ENCODE measurements around the gene EPHA2. TPM values are rescaled to one million over a fixed set of nuclear protein-coding genes. Genes with fewer than 3 reads are reported as not detected.

Gene EPHA2
- total and polyA plus RNA-seq, 4 donors, result 2.4 to 5.0 (median 4.0) TPM

GRCh38 chr1:16116625-16117024 lies 39.2 kb downstream of the EPHA2 start:
- 72% methylated on average over 5 of the region's 8 CpGs for WGBS (ENCODE audit: insufficient coverage)
- H3K27ac ChIP-seq (ENCODE audit: low read depth, low read length), result peak overlapping the region; percentile 83
- H3K27me3 ChIP-seq (ENCODE audit: control insufficient read depth, insufficient read depth, low read length), result no peaks in the 10 kb centered on the region
- no peaks in the 10 kb centered on the region for H3K36me3 ChIP-seq (ENCODE audit: control insufficient read depth, insufficient read depth, low read length)
- H3K9me3 ChIP-seq (ENCODE audit: control insufficient read depth, insufficient read depth, low read length), result no peaks in the 10 kb centered on the region
- peaks cover 59% of the 10 kb centered on the region for H3K4me1 ChIP-seq (ENCODE audit: control insufficient read depth, insufficient read depth, low read length)
- no peak for DNase-seq (ENCODE audit: low read depth in 4 of 6, low spot score in 6 of 6)
- no peak overlapping the region for H3K4me3 ChIP-seq (ENCODE audit: low read depth, low read length)

DNA sequence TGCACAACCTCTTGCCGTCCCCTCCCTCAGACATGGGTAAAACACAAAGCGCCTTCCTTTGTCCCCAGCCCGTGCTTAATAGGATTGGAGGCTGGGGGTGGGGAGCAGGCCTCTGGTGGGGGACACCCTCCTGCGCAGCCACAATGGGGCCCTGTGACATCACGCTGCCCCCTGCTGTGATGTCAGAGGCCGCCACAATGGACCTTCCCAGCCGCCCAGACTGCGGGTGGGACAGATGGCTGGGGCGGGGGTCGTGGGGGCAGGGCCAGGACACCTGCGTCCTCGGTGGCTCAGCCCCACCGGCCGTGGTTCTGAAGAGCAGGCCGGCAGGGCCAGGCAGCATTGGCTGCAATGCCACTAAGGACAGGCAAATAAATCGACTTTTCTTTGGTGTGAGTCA lies 39.9 kb downstream of the EPHA2 start:
- H3K36me3 ChIP-seq (ENCODE audit: control insufficient read depth, insufficient read depth, low read length), result no peaks in the 10 kb centered on the region
- H3K27ac ChIP-seq (ENCODE audit: low read depth, low read length), result peak overlapping the region; percentile 83
- H3K9me3 ChIP-seq (ENCODE audit: control insufficient read depth, insufficient read depth, low read length), result no peaks in the 10 kb centered on the region
- peak in 1 of 6 donors; percentile 16 for DNase-seq (ENCODE audit: low read depth in 4 of 6, low spot score in 6 of 6)
- no peak overlapping the region for H3K4me3 ChIP-seq (ENCODE audit: low read depth, low read length)
- WGBS (ENCODE audit: insufficient coverage), result 30% methylated on average over 14 of the region's 16 CpGs
- H3K4me1 ChIP-seq (ENCODE audit: control insufficient read depth, insufficient read depth, low read length), result peaks cover 65% of the 10 kb centered on the region
- no peaks in the 10 kb centered on the region for H3K27me3 ChIP-seq (ENCODE audit: control insufficient read depth, insufficient read depth, low read length)

GRCh38 chr1:16115468-16115983 lies 40.3 kb downstream of the EPHA2 start:
- H3K27me3 ChIP-seq (ENCODE audit: control insufficient read depth, insufficient read depth, low read length), result no peaks in the 10 kb centered on the region
- no peaks in the 10 kb centered on the region for H3K36me3 ChIP-seq (ENCODE audit: control insufficient read depth, insufficient read depth, low read length)
- WGBS (ENCODE audit: insufficient coverage), result 18% methylated on average over 3 of the region's 6 CpGs
- H3K9me3 ChIP-seq (ENCODE audit: control insufficient read depth, insufficient read depth, low read length), result no peaks in the 10 kb centered on the region
- H3K4me3 ChIP-seq (ENCODE audit: low read depth, low read length), result no peak overlapping the region
- DNase-seq (ENCODE audit: low read depth in 4 of 6, low spot score in 6 of 6), result no peak
- peaks cover 69% of the 10 kb centered on the region for H3K4me1 ChIP-seq (ENCODE audit: control insufficient read depth, insufficient read depth, low read length)
- H3K27ac ChIP-seq (ENCODE audit: low read depth, low read length), result peak overlapping the region; percentile 83

- DNase-seq (ENCODE audit: low read depth in 4 of 6, low spot score in 6 of 6), result peak in 5 of 6 donors; percentile 13 to 81 (median 45)
- Histone ChIP-seq H3K36me3 (ENCODE audit: control insufficient read depth, insufficient read depth, low read length) (no peaks in the 10 kb centered on the region), H3K27me3 (ENCODE audit: control insufficient read depth, insufficient read depth, low read length) (no peaks in the 10 kb centered on the region), H3K4me1 (ENCODE audit: control insufficient read depth, insufficient read depth, low read length) (peaks cover 63% of the 10 kb centered on the region), H3K4me3 (ENCODE audit: low read depth, low read length) (no peak overlapping the region), H3K27ac (ENCODE audit: low read depth, low read length) (peak overlapping the region; percentile 83), H3K9me3 (ENCODE audit: control insufficient read depth, insufficient read depth, low read length) (no peaks in the 10 kb centered on the region)
- WGBS (ENCODE audit: insufficient coverage), result 50% methylated on average over 17 of the region's 23 CpGs
Measured at GRCh38 chr1:16114527-16115467, 41.1 kb downstream of the EPHA2 start.

DNA sequence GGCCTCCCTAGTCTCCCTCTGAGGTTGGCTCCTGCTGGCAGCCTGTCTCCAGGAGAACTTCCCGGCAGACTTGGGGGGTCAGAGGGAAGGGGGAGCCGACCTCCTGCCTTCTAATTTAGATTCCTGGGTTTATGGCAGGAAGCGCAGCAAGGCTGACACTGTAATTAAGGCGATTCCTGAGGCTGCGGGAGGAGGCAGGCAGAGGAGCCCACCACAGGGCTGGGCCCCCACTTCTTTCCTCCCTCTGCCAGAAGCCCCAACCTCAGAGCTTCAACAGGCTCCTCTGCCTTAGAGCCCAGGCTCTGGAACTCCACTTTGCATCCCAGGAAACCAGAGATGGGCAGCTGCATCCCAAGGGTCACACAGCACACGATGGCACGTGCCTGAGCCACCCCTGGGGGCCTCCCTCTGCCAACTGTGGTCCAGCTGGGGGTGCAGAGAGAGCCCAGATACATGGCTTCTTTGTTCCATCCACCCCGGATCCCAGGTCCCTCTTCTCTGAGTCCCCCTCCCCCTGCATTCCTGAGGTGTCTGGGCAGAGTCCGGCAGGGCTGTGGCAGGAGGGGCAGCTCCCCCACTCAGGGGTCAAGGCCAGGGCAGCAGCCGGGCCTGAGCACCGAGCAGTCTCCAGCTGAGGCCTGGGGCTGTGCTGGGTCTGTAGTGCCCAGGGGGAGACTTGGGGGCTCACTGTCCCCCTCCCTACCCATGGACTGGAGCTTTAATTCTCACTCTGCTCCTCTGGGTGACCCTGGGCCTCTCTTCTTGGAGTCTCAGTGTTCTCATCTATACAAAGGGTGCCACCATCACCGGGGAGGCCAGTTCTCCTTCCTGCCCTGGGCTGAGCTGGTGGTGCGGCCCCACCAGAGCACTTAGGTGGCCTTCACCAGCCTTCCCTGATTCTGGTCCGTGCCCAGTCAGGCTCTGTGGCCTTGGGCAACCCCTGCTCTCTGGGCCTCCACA lies 43.0 kb downstream of the EPHA2 start:
- H3K9me3 ChIP-seq (ENCODE audit: control insufficient read depth, insufficient read depth, low read length), result peaks cover 4% of the 10 kb centered on the region
- 56% methylated on average over 11 of the region's 14 CpGs for WGBS (ENCODE audit: insufficient coverage)
- H3K36me3 ChIP-seq (ENCODE audit: control insufficient read depth, insufficient read depth, low read length), result no peaks in the 10 kb centered on the region
- DNase-seq (ENCODE audit: low read depth in 4 of 6, low spot score in 6 of 6), result no peak
- H3K4me3 ChIP-seq (ENCODE audit: low read depth, low read length), result no peak overlapping the region
- H3K27ac ChIP-seq (ENCODE audit: low read depth, low read length), result peak overlapping the region; percentile 83
- H3K27me3 ChIP-seq (ENCODE audit: control insufficient read depth, insufficient read depth, low read length), result no peaks in the 10 kb centered on the region
- H3K4me1 ChIP-seq (ENCODE audit: control insufficient read depth, insufficient read depth, low read length), result peaks cover 54% of the 10 kb centered on the region

DNA sequence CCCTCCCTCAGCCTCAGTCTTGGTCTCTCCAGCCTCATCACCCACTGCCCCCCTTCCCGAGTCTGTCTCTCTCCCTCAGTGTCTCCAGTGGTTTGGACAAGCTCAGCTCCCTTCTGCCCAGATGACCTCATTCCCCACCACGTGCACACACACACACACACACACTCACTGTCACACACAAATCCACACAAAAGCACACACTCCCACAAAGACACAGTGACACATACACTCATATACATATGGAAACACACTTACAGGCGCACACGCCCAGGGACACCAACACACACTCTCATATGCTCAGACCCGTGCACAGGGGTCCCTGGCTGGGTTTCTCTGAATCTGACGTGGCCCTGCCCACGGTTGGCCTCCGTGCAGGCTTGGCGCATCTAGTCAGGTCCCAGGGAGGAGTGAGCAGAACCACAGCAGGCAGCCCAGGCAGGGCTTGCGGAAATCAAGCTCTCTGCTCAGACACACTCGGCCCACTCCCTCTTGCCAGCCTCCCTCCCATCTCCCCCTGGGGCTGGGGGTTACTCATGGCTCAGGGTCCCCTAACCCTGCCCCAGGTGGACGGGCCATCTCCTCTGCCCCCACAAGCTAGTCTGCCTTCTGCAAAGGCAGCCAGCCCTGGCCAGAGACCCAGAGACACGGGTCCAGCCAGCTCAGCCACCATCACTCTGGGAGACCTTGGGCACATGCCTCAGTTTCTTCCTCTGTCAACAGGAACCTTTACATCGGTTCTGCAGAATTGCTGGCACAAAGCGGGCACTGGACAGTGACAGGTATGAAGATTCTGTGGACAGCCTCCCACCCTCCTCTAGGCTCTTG lies 43.9 kb downstream of the EPHA2 start:
- Histone ChIP-seq H3K27me3 (ENCODE audit: control insufficient read depth, insufficient read depth, low read length) (no peaks in the 10 kb centered on the region), H3K4me1 (ENCODE audit: control insufficient read depth, insufficient read depth, low read length) (peaks cover 54% of the 10 kb centered on the region), H3K9me3 (ENCODE audit: control insufficient read depth, insufficient read depth, low read length) (peaks cover 5% of the 10 kb centered on the region), H3K27ac (ENCODE audit: low read depth, low read length) (peak overlapping the region; percentile 83), H3K36me3 (ENCODE audit: control insufficient read depth, insufficient read depth, low read length) (no peaks in the 10 kb centered on the region), H3K4me3 (ENCODE audit: low read depth, low read length) (no peak overlapping the region)
- 55% methylated on average over 14 of the region's 15 CpGs for WGBS (ENCODE audit: insufficient coverage)
- peak in 3 of 6 donors; percentile 13 to 61 (median 20) for DNase-seq (ENCODE audit: low read depth in 4 of 6, low spot score in 6 of 6)

DNA sequence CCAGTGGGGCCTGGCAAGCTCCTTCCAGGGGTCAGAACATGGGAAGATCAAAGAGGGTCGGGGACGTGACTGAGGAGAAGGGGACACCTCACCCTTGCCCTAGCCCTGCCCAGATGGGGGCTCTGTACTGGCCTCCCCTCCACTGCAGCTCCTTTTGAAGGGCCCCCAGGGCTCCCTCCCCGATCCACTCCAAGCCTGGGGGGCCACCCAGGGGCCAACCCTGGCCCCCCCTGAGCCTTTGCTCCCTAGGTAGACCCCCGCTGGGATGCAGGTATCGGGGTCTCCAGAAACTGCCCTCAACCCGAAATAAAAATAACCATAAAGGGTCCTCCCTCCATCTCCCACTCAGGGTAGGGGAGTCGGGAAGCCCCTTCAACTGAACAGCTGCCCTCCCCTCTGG lies 45.0 kb downstream of the EPHA2 start:
- Histone ChIP-seq H3K9me3 (ENCODE audit: control insufficient read depth, insufficient read depth, low read length) (peaks cover 5% of the 10 kb centered on the region), H3K27ac (ENCODE audit: low read depth, low read length) (peak overlapping the region; percentile 83)
- 92% methylated on average over 4 of the region's 7 CpGs for WGBS (ENCODE audit: insufficient coverage)

GRCh38 chr1:16110456-16110855 lies 45.4 kb downstream of the EPHA2 start:
- peaks cover 5% of the 10 kb centered on the region for H3K9me3 ChIP-seq (ENCODE audit: control insufficient read depth, insufficient read depth, low read length)
- whole genome bisulfite sequencing (ENCODE audit: insufficient coverage), result 96% methylated on average over 5 of the region's 6 CpGs
- H3K27ac ChIP-seq (ENCODE audit: low read depth, low read length), result no peak overlapping the region
- DNase-seq (ENCODE audit: low read depth in 4 of 6, low spot score in 6 of 6), result no peak
- H3K27me3 ChIP-seq (ENCODE audit: control insufficient read depth, insufficient read depth, low read length), result no peaks in the 10 kb centered on the region
- no peak overlapping the region for H3K4me3 ChIP-seq (ENCODE audit: low read depth, low read length)
- peaks cover 45% of the 10 kb centered on the region for H3K4me1 ChIP-seq (ENCODE audit: control insufficient read depth, insufficient read depth, low read length)
- no peaks in the 10 kb centered on the region for H3K36me3 ChIP-seq (ENCODE audit: control insufficient read depth, insufficient read depth, low read length)

More for the DNA sequence above, 45.0 kb downstream of the EPHA2 start:
- Histone ChIP-seq H3K4me3 (ENCODE audit: low read depth, low read length) (no peak overlapping the region), H3K36me3 (ENCODE audit: control insufficient read depth, insufficient read depth, low read length) (no peaks in the 10 kb centered on the region), H3K27me3 (ENCODE audit: control insufficient read depth, insufficient read depth, low read length) (no peaks in the 10 kb centered on the region), H3K4me1 (ENCODE audit: control insufficient read depth, insufficient read depth, low read length) (peaks cover 49% of the 10 kb centered on the region)
- no peak for DNase-seq (ENCODE audit: low read depth in 4 of 6, low spot score in 6 of 6)

DNA sequence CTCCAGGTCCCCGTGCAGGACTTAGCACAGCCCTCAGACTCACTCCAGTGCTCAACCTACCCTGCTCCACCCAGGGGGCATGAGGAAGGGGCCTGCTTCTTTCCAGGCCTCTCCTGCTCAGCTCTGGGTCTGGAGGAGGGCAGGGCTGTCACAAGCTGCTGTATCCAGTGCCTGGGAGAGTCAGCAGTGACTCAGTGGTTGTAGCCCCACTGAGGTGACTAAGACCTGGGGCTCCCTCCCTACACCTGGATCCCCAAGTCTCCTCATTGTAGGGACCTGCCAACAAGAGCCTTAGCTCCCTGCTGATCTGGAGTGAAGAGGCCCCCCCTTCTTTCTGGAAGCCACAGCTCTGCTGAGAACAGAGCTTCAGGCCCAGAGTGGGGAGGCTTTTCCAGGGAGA lies 46.3 kb downstream of the EPHA2 start:
- Histone ChIP-seq H3K4me3 (ENCODE audit: low read depth, low read length) (no peak overlapping the region), H3K27ac (ENCODE audit: low read depth, low read length) (no peak overlapping the region), H3K27me3 (ENCODE audit: control insufficient read depth, insufficient read depth, low read length) (no peaks in the 10 kb centered on the region), H3K36me3 (ENCODE audit: control insufficient read depth, insufficient read depth, low read length) (no peaks in the 10 kb centered on the region), H3K9me3 (ENCODE audit: control insufficient read depth, insufficient read depth, low read length) (peaks cover 5% of the 10 kb centered on the region), H3K4me1 (ENCODE audit: control insufficient read depth, insufficient read depth, low read length) (peaks cover 36% of the 10 kb centered on the region)
- 100% methylated on average over 1 of the region's 1 CpG for WGBS (ENCODE audit: insufficient coverage)
- no peak for DNase-seq (ENCODE audit: low read depth in 4 of 6, low spot score in 6 of 6)

Measured in spinal cord (tissue), 10 donors.